ENCODE results near the gene CDCA4.
"Not testable (repeated sequence)": the region's sequence is repeated elsewhere in the genome, so short reads cannot be mapped to it uniquely, and the experiment has no call there.

CDCA4 gene

DNA sequence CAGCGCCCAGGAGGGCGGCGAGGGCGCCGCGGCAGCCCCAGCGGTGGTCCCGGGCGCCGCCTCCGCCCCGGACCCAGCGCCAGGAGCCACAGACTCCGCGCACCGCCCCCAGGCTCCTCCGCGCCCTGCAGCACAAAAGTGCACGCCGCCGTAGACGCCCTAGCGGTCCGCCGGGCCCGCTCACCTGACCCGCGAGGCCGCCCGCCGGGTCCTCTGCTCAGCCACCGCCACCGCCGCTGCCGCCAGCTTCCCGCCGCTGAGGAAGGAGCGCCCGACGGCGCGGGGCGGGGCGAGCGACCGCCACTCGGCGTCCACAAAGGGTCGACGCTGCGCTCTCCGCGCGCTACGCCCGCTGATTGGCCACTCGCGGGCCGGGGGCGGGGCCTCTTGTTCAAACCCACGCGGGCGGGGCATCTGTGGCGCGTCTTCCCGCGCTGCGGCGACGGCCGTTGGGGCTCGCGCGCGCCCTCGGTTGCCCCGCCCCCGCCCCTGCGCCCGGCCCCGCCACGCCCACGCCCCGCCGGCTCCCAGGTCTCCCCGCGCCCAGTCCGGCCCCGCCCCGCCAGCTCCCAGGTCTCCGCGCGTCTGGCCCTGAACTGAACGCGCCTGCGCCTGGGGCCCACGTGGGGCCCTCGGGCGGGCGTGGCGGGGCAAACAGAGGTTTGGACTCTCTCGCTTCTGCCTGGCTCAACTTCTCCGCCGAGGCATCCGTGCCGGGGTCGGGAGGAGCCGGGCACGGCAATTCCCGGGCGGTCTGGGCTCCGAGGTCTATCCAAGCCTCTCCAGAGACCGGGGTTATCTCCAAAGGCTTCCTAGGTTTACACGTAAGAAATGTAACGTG, at the start of gene CDCA4:
TSS of gene CDCA4 (minus strand) at position 269 of the 841 bp plus-strand sequence. CDS start 9,154 bp downstream, outside the sequence.
- DNase-seq, result peak; percentile 98

DNA sequence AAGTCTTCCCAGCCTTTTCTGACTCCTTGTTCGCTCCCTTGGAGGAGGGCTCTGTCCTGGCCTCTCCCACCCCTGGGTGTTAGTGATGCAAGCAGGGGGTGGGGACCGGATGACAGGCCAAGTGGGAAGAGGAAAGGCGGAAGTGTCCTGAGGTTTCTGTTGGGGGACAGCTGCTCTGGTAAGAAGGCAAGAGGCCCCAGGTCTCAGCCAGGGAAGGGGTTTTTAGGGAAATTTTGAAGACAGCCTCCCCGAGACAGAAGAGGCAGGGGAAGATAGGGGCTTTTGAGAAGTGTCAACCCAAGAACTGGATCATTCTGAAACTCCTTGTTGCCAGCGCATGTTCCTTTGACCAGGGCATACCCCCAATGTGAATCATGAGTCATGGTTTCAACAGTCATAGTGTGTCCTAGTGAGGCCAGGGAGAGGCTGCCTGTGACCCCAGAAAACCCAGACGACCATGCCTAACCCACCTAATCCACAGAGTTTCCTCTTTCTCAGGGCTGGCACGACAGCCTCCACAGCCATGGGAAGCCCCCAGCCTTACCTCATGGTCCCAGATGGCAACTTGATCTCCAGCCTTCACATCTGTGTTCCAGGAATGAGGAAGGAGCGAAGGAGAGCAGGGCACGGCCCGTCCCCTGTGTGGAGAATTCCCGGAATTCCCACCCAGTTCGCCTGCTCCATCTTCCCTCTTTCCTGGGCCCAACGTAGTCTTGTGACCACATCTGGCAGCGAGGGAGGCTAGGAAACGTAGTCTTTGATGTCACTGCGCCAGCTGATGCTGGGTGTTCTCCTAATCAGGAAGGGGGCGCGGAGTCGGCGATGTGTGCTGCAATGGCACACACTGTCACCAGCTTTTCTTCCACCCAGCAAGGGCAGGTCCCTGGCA, 49.2 kb upstream of the CDCA4 start:
- DNase-seq, result peak; percentile 48

DNA sequence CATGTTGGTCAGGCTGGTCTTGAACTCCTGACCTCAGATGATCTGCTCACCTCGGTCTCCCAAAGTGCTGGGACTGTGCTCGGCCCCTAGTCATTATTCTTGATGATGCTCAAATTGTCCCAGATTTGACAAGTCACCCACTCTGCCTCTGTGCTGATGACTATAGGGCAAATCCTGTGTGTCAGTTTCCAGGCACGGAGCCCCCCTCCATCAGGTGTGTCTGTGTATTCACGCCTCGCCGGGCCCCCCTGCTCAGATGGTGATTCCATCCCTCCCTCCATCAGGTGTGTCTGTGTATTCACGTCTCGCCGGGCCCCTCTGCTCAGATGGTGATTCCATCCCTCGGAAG, 48.6 kb upstream of the CDCA4 start:
- DNase-seq, result peak; percentile 19

DNA sequence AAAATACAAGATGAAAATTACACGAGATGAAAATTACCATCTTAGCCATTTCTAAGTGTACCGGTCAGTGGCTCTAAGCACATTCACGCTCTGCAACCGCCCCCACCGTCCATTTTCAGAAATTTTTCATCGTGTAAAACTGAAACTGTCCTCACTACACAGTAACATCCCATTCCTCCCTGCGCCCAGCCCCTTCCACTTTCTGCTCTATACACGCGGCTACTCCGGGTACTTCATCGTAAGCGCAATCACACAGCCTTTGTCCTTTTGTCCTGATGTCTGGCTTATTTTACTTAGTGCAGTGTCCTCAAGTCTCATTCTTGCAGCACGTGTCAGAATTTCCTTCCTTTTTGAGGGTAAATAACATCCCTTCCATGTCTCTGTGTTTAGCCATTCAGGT, 47.9 kb upstream of the CDCA4 start:
- DNase-seq, result peak; percentile 16

DNA sequence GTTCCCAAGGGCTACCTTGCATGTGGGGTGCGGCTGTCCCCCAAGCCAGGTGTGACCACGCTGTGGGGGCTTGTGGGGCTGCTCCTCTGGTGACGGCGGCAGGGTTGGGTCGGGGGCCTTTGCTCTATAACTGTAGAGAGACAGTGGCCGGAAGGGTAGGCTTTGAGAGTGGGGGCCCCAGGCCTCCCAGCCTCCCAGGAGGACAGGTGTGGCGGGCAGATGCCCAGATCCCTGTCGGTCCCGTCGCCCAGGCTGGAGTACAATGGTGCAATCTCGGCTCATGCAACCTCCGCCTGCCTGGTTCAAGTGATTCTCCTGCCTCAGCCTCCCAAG, 47.1 kb upstream of the CDCA4 start:
- DNase-seq, result no peak

DNA sequence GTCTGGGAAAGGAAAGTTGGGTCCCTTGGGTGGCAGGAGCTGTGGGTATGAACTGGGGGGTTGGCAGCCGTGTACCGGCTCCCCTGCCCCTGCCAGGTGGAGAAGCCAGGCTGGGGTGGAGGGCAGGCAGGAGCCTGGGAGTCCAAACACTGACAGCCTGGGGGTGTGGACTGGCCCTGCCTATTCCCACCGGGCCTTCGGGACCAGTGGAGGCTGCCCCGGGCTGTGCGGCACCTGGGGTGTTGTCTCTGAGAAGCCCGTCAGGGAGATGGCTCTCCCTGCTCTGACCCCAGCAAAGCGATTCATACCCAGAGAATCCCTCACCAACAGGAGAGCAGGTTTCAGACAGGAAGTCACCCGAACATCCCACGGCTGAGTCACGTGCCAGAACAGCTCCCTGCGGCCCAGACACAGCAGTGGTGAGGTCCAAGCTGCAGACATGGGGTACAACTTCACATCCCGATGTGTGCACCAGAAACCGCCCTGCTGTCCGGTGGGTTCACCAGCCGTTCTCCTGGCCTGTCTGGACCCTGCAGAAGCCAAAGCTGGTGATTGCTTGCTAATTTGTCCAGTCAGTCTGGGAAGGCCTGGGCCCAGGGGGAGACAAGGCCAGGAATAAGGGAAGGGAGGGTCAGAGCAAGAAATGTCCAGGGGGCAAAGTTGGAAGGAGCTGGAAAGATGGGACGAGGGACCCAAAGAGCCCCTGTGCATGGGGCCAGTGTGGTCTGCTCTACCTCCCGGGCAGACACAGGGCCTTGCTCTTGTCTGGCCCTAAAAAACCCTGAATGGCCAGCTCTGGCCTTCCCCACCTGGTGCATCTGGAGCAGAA, 46.5 kb upstream of the CDCA4 start:
- peak; percentile 32 for DNase-seq

DNA sequence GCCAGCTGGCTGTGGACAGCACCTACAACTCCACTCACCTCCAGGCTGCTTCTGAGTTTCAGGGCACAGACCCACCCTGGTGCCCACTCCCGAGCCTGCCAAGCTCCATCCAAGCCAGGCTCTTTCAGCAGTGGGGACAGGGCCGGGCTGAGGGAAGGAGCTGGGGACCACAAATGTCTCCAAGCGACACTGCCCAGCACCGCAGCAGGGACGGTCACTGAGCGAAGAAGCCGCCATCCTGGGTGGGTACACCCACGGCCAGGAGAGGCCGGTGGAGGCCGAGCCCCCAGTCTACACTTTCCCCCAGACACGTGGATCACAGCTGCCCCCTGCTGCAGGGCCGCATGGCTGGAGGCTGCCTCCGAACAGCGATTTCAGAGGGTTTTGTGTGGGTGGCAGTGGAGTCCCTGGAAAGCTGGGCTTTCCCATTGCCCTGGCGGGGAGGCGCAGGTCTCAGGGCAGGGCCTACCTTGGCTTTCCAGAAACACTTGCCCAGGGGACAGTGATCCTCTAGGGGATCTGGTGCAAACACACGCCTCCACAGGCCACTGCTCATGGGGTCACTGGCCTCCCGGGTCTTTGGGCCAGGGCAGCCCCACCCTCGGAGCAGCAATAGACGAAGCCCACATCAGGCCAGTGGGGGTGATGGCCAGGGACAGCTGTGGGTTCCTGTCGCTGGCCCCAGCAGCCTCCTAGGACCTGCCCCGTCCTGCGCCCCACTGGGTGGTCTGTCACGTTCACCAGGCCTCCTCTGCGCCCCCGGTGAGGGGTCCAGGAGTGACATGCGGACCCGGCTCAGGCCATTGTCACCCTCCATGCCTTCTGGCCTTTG, 45.6 kb upstream of the CDCA4 start:
- peak; percentile 20 for DNase-seq

DNA sequence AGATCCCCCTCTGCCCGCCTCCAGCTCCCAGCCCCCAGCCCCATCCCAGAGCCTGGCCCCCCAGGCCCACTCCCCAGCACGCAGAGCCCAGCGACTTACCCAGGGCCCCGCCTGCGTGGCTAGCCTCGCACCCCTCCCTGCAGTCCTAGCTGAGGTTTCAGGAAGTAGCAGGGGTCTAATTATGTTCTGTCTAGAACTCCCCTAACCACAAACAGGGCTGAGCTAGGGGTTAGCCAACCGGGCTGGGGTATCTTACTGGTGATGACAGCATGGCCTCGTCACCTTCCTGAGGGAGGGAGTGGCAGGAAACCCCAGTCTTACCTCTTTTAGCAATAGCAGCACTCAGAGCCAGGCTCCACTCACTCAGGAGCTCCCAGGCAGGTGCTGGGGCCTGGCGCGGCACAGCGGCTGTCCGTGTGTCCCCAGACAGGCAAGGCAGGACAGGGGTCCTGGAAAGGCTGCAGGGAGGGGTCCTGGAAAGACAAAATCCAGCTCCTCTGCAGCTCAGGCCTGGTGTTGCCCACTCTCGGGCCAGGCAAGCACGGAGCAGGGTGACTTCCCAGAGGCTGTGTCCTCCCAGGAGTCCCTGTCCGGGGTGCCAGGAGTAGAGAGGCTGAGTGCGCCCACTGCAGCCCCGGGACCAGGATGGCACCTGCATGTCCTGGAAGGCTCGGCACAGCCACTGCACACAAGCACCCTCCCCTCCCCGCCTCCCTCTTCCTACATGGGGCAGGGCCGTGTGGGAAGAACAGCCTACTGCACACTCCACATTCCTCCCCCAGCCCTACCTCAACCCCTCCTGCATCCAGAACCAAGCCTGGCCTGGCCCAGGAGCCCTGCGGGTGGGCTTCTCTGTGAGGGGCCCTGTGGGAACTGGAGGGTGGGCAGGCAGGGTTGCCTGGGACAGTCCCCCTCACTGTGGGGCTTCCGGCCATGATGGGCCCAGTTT, 44.7 kb upstream of the CDCA4 start, which contains the start of gene GPR132:
TSS of gene GPR132 (minus strand) at position 151 of the 949 bp plus-strand sequence. CDS start 10,010 bp downstream, outside the sequence.
- DNase-seq, result peak; percentile 70

DNA sequence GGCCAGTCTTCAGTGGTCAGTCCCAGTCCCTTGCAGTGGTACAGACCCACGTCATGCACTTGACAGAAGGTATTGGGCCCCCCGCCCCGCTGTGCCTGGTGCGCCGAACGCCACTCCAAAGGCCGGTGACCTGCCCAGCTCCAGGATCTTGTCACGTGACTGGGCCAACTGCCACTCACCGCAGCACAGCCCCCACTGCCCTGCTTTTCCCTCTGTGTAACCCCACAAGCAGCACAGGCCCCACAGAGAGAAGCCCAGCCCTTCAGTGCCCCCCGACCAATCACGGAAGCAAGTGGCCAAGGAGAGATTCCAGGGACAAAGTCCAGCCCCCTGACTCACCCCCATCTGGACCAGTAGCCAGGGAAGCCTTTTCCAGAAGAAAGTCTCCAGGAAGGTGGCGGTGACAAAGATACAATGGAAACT, 43.8 kb upstream of the CDCA4 start:
- peak; percentile 55 for DNase-seq

DNA sequence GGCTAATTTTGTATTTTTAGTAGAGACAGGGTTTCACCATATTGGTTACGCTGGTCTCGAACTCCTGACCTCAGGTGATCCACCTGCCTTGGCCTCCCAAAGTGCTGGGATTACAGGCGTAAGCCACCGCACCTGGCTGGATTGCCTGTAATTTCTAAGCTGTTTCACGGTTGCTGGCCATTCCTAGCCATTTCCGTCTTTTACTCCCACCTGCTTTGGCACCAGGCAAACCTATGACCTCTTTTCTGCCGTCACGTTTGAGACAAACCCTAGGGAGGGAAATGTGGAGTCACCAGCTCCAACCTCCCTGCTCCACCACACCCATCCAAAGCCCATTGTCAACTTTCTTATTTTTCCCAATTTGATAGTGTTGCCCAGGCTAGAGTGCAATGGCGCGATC, 43.1 kb upstream of the CDCA4 start:
- no peak for DNase-seq

DNA sequence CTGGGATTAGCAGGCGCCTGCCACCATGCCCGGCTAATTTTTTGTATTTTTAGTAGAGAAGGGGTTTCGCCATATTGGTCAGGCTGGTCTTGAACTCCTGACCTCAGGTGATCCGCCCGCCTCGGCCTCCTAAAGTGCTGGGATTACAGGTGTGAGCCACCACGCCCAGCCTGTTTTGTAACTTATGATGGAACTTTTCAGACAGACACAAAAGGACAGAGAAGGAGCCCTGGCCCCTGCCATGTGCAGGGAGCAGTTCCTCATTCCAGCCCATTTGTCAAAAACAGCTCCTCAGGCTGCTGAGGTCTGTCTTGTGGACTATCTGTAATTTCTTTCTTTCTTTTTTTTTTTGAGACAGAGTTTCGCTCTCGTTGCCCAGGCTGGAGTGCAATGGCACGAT, 42.6 kb upstream of the CDCA4 start:
- DNase-seq, result not testable (repeated sequence)

DNA sequence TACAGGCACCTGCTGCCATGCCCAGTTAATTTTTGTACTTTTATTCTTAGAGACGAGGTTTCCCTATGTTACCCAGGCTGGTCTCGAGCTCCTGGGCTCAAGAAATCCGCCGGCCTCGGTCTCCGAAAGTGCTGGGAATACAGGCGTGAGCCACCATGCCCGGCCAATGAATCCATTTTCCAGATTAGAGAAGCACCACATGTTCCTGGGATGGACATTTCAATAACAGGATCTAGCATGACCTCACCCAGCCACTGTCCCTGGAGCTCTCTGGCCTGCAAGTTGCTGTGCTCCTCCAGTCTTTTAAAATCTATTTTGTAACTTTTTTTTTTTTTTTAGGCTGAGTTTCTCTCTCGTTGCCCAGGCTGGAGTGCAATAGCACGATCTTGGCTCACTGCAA, 42.2 kb upstream of the CDCA4 start:
- DNase-seq, result no peak

DNA sequence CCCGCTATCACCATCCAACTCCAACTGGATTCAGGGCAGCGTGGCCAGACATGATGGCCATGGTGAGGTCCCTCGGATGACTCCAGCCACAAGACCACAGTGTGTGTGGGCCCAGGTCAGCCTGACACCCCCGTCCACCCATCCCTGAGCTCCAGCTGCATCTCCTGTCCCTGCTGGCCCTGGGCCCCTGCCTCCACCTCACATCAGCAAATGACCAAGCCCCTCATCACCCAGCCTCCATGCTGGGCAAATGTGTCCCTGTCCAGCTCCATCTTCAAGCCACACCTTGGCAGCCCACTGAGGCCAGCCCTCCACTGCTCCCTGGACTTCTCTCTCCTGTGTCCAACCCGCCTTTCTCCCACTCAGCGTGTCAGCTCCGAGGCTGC, 41.2 kb upstream of the CDCA4 start:
- peak; percentile 34 for DNase-seq

DNA sequence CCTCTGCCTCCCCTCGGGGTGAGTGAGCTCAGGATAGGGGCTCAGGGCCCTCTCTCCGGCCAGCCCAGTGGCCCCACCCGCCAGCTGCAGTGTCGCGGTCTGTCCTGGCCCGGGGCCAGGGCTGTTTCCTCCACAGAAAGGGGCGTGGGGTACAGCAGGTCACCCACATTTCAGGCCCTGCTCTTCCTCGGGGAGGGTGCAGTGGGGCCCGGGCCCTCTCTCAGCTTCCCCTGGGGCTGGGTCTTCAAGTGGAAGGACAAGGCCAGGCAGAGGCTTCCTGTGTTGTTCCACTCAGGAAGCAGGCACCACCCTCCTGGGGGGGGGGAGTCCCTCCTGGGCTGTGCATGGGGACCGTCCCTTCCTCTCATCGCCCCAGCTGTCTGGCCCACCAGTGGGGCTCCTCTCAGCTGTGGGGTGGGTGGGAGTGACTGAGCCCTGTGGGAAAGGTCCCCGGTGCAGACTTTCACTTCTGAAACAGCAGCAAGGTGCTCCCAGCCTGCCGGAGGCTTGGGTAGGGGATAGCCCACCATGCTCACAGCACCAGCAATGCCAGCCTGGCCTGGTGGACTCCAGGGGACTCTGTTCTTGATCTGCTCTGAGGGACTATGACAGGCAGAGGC, 40.7 kb upstream of the CDCA4 start:
- peak; percentile 40 for DNase-seq

DNA sequence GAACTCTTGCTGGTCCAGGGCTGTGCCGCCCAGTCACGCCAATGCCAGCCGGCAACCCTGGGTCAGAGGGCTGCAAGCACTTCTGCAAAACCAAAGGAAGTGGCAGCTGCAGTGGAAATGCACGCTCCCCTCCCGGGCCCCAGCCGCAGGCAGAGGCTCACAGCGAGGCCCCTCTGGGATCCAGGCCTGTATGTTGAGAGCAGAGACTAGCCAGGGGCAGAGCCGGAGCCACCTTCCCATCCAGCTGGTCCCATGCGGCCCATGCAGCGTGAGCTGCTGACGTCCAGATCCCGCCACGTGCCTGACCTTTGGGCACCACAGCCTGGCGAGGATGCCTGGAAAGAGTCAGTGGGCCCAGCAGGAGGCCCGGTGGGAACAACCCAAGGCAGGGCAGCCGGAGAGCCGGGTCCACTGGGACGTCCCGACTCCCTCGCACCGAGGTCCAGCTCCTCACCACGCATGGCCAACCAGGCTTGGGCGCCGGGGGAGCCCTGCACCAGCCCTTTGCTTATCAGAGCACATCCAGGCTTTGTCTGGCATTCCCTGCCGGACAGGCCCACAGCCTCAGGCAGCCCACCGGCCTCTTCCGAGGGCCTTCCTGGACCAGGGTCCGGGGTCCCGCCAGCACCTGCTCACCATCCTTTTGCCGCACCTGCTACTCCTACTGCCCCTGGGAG, 40.0 kb upstream of the CDCA4 start:
- peak; percentile 74 for DNase-seq

DNA sequence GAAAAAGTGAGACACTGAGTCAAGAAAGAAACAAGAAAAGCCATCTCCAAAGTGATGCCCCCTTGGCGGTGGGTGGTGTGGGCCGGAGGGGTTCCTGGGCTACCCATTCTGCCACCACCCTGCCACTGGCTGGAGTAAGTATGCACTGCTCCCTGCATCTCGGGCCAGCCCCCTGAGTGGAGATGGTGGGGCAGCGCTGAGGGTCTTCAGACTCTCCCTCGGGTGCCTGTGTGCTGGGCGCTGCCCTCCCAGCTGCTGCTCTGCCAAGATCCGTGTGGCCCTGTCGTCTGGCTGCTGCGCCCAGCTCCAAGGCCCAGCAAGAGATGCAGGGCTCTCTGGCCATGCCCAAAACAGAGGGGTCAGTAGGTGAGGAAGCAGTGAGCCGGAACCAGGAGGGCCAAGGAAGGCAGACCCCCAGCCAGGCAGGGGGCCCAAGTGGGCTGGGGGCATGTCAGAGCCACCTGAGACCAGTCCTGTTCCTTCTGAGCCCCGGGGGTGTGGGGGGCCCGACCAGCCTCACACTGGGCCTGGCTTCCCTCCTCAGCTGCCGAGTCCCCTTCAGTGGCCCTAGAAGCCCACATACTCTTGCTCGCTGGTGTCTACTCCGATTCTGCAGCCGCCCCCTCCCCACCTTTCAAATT, 39.2 kb upstream of the CDCA4 start:
- DNase-seq, result no peak

DNA sequence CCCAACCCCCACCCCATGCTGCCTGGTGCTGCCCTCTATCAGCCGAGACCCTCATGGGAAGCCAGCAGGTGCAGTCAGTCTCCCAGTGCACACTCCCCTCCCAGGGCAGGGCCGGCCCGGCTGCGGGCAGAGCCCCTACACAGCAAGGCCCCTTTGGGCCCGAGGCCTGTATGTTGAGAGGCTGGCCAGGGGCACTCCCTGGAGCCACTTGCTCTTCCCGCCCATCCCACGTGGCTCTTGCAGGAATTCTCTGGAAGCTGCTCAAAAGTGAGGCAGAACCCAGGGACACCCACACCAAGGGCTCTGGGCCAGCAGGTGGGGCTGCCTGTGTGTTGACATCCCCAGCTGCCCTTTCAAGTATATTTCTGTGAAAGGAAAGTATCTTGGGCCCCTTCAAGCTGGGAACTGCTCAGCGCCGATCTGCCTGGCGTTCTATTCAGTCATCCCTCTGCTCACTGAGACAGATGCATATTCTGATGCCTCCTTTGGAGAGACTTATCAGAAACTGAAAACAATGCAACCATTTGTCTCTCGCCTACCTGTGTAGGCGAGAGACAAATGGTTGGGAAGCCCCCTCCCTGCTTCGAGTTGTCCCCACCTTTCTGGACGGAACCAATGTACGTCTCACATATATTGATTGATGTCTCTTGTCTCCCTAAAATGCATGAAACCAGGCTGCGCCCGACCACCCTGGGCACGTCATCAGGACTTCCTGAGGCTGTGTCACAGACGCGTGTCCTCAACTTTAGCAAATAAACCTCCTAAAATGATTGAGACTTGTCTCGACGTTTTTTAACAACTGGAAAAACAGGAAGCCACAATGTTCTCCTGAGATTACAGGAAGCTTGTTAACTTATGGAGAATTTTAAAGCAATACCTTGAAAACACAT, 38.4 kb upstream of the CDCA4 start:
- peak; percentile 55 for DNase-seq

DNA sequence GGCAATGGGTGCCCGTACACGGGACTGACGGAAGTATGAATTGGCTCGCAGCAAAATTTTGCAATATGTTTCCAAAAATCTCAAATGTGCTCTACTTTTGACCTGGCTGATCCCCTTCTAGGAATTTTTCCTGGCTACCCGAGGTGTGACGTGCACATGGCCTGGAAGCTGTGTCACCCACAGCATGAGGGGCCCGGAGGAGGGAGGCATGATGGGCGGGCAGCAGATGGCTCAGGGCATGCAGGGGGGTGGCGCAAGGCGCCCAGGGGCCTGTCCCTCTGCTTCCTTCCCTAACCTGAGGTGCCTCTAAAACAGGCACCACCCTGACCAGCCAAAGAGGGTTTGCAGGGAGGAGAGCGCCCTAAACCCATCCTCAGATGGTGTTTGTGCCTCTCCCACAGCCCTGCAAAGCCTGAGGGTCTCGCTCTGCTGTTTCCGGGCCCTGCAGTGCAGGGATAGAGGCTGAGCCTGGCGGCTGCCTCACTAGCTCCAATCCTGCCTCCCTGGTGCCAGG, 37.7 kb upstream of the CDCA4 start:
- peak; percentile 35 for DNase-seq
